Measurements from ENCODE around the gene ELL2. TPM values are rescaled to one million over a fixed set of nuclear protein-coding genes. Genes with fewer than 3 reads are reported as not detected.

ELL2 gene
- total and polyA plus RNA-seq, 12 donors, result 10.5 to 68.2 (median 27.2) TPM

DNA sequence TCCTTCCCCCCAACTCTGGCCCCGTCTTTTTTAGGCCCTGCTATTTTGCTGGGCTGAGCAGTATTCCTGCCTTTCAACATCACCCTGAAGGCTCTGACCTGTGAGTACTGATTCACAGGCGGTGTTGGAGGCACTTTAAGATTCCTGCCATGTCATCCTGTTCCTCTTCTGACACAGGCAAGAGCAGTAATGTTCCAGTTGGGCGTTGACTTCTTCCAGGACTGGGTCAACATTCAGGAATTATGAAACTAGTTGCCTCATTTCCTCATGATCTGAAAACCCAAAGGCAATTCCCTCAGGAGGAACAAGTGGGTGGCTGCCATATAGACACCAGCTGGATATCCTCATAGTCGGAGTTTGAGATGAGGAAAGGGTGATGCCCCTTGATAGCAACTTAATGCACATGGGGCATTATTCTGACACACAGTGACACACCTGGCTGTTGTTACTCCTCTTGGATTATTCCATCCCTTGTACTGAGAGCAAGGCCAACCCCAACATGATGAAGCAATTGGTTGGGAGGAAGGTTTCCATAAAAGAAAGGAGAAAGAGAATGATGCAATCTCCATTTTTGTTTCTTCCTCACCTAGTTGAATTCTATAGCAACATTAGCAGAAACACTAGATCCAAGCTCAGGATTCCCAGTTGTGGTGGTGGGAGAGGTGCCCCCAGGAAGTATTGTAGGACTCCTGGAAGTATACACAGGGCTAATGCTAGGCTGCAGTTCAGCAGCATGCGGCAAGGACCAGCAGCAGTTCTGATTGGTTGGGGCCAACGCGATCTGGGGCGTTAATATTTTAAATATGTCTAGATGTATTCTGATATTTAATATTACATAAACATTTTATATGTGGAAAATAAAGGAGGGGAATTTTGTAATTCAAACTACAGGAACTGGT, 119.5 kb downstream of the ELL2 start:
- TF ChIP-seq, protein P1, sequence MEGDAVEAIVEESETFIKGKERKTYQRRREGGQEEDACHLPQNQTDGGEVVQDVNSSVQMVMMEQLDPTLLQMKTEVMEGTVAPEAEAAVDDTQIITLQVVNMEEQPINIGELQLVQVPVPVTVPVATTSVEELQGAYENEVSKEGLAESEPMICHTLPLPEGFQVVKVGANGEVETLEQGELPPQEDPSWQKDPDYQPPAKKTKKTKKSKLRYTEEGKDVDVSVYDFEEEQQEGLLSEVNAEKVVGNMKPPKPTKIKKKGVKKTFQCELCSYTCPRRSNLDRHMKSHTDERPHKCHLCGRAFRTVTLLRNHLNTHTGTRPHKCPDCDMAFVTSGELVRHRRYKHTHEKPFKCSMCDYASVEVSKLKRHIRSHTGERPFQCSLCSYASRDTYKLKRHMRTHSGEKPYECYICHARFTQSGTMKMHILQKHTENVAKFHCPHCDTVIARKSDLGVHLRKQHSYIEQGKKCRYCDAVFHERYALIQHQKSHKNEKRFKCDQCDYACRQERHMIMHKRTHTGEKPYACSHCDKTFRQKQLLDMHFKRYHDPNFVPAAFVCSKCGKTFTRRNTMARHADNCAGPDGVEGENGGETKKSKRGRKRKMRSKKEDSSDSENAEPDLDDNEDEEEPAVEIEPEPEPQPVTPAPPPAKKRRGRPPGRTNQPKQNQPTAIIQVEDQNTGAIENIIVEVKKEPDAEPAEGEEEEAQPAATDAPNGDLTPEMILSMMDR (IDR thresholded peaks at IDR 0.05), result no peak
- 74 to 81% methylated on average over 8 of the region's 8 CpGs for WGBS, 2 donors

GRCh38 chr5:95840956-95841705, 120.5 kb downstream of the ELL2 start:
- Histone ChIP-seq H3K9me3 (no peaks in the 10 kb centered on the region), H3K27me3 (no peaks in the 10 kb centered on the region), H3K27ac (peak overlapping the region in 7 of 10 donors; percentile 24 to 79 (median 34)), H3K4me1 (peaks cover 2 to 60% (median 18%) of the 10 kb centered on the region in 9 donors), H3K4me3 (no peak overlapping the region), H3K36me3 (no peaks in the 10 kb centered on the region)
- ATAC-seq, result no peak
- intact Hi-C loops (cut with DNase I), result loop anchor here in 5 of 10 donors (5.0 to 10.0 kb wide), 4 partner anchors 179 to 286 kb away; partner anchors contain the start of genes ARSK (in 2 of the 5), SKIC3 (in 2 of the 5) and RFESD (in 1 of the 5)
- WGBS, 2 donors, result 85 to 92% methylated on average over 1 of the region's 1 CpG
- TF ChIP-seq, protein P1 (IDR thresholded peaks at IDR 0.05), result no peak
- no peak for DNase-seq

More for the DNA sequence above, 119.5 kb downstream of the ELL2 start:
- Histone ChIP-seq H3K4me1 (peaks cover 0 to 55% (median 12%) of the 10 kb centered on the region in 9 donors), H3K36me3 (no peaks in the 10 kb centered on the region), H3K4me3 (no peak overlapping the region), H3K9me3 (no peaks in the 10 kb centered on the region), H3K27ac (peak overlapping the region in 8 of 10 donors; percentile 24 to 79 (median 37)), H3K27me3 (no peaks in the 10 kb centered on the region)
- intact Hi-C loops (cut with DNase I), result loop anchor here in 5 of 10 donors (5.0 to 10.0 kb wide), 4 partner anchors 180 to 287 kb away; partner anchors contain the start of genes ARSK (in 2 of the 5), SKIC3 (in 2 of the 5) and RFESD (in 1 of the 5)
- peak; percentile 37 to 83 (median 72) for ATAC-seq
- DNase-seq, result peak in 1 of 2 donors; percentile 42

DNA sequence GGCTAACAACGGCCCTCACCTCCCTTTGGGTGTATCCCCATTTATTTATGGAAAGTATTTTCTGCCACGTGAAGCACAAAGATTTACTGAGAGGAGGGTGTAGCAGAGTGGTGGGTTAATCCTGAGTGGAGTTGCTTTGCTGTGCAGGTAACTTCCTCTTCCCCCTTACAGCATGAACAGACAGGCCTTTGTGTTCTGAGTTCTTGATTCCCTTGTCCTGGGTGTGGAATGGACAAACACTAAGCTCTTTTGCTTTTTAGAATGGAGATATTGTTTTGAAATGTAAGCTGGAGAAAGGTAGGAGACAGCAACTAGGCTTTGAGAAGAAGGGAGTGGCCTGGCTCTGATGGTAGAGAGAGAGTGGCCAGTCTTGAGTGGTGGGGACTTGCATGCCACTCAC, 122.0 kb downstream of the ELL2 start:
- Histone ChIP-seq H3K27ac (no peak overlapping the region), H3K4me3 (no peak overlapping the region), H3K4me1 (peaks cover 2 to 74% (median 29%) of the 10 kb centered on the region in 9 donors), H3K9me3 (no peaks in the 10 kb centered on the region), H3K36me3 (no peaks in the 10 kb centered on the region), H3K27me3 (no peaks in the 10 kb centered on the region)
- WGBS, 2 donors, result 75 to 85% methylated on average over 2 of the region's 2 CpGs
- ATAC-seq (no peak), DNase-seq (no peak)
- TF ChIP-seq, protein P1 (IDR thresholded peaks at IDR 0.05), result no peak
- intact Hi-C loops (cut with DNase I), result loop anchor here in 7 of 10 donors (5.0 to 10.0 kb wide), 6 partner anchors 37 to 285 kb away; partner anchors contain the start of genes ARSK (in 2 of the 7), SKIC3 (in 2 of the 7) and RFESD (in 1 of the 7)

DNA sequence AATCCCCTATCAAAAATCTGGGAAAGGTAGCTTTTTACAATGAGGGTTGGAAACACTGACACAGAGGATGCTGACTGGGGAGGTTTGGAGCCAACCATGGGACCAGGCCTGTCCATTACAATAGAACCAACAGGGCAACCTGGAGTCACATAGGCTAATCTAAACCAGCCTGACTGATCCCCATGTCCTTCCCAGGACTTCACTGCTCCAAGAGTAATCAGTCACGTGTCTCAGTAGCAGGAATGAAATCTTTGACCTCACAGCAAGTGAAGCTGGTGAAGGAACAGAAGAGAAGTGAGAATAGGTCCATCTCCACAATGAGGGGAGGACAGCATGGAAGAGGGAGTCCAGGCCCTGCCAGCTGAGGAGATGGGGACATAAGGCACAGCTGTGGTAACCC, 123.1 kb downstream of the ELL2 start:
- DNase-seq (no peak), ATAC-seq (no peak)
- WGBS, 2 donors, result 87 to 96% methylated on average over 1 of the region's 1 CpG
- no peaks in the 10 kb centered on the region for H3K36me3 ChIP-seq
- no peaks in the 10 kb centered on the region for H3K27me3 ChIP-seq
- H3K4me1 ChIP-seq, result peaks cover 6 to 73% (median 32%) of the 10 kb centered on the region in 9 donors
- H3K27ac ChIP-seq, result no peak overlapping the region
- H3K9me3 ChIP-seq, result no peaks in the 10 kb centered on the region
- intact Hi-C loops (cut with DNase I), result loop anchor here in 3 of 10 donors (5.0 kb wide), 3 partner anchors 36 to 196 kb away; no protein-coding TSS in a partner anchor
- H3K4me3 ChIP-seq, result no peak overlapping the region
- TF ChIP-seq, protein P1 (IDR thresholded peaks at IDR 0.05), result no peak

All from heart right ventricle (tissue), 16 donors.